Activated T-cell treated with anti-CD3 and anti-CD28 coated beads for 1 hour (primary cell): ENCODE data around the gene ADGRL1.
"Not testable (repeated sequence)": the region's sequence is repeated elsewhere in the genome, so short reads cannot be mapped to it uniquely, and the experiment has no call there.

Source experiments
- DNase-seq: peaks from one replicate; pipeline ENCODE4 v3.0.0-alpha.2; 2020; ENCODE audit warnings: low read depth

The ADGRL1 gene

GRCh38 chr19:14205452-14206287 lies at the start of gene ADGRL1:
TSS of gene ADGRL1 (minus strand) at chr19:14206169. CDS start at chr19:14183602, 22,567 bp downstream.
- DNase-seq = not testable (repeated sequence)

- DNase-seq = not testable (repeated sequence)
Measured at GRCh38 chr19:14255316-14255715, 49.3 kb upstream of the ADGRL1 start.

- DNase-seq = not testable (repeated sequence)
Measured at GRCh38 chr19:14253822-14254599, 48.0 kb upstream of the ADGRL1 start.

GRCh38 chr19:14252136-14252535 lies 46.2 kb upstream of the ADGRL1 start:
- DNase-seq = not testable (repeated sequence)

GRCh38 chr19:14250870-14251269 lies 44.9 kb upstream of the ADGRL1 start:
- no peak for DNase-seq

- DNase-seq = not testable (repeated sequence)
Measured at GRCh38 chr19:14250315-14250714, 44.3 kb upstream of the ADGRL1 start.

- DNase-seq = not testable (repeated sequence)
Measured at GRCh38 chr19:14249891-14250290, 43.9 kb upstream of the ADGRL1 start.

- DNase-seq = not testable (repeated sequence)
Measured at GRCh38 chr19:14249012-14249754, 43.2 kb upstream of the ADGRL1 start.

- DNase-seq = peak; percentile 39
Measured at GRCh38 chr19:14248578-14249011, 42.6 kb upstream of the ADGRL1 start.

GRCh38 chr19:14247548-14248471 lies 41.8 kb upstream of the ADGRL1 start:
- DNase-seq = not testable (repeated sequence)

- DNase-seq = not testable (repeated sequence)
Measured at GRCh38 chr19:14247205-14247547, 41.2 kb upstream of the ADGRL1 start.

GRCh38 chr19:14244393-14244792 lies 38.4 kb upstream of the ADGRL1 start:
- DNase-seq = not testable (repeated sequence)

GRCh38 chr19:14243718-14244117 lies 37.7 kb upstream of the ADGRL1 start:
- not testable (repeated sequence) for DNase-seq

GRCh38 chr19:14237014-14237941 lies 31.3 kb upstream of the ADGRL1 start:
- no peak for DNase-seq

- not testable (repeated sequence) for DNase-seq
Measured at GRCh38 chr19:14232945-14233344, 27.0 kb upstream of the ADGRL1 start.

- not testable (repeated sequence) for DNase-seq
Measured at GRCh38 chr19:14228446-14229071, 22.6 kb upstream of the ADGRL1 start.

- not testable (repeated sequence) for DNase-seq
Measured at GRCh38 chr19:14226498-14226897, 20.5 kb upstream of the ADGRL1 start.

- DNase-seq = no peak
Measured at GRCh38 chr19:14222886-14223285, 16.9 kb upstream of the ADGRL1 start.

- DNase-seq = peak; percentile 62
Measured at GRCh38 chr19:14221345-14221744, 15.4 kb upstream of the ADGRL1 start.
